Fibroblast of gingiva (primary cell): Measurements from ENCODE around the gene GNB3.

Experiments used
- DNase-seq: peaks from one replicate; pipeline ENCODE4 v3.0.0-alpha.2; 2011; ENCODE audit warnings: low read depth

GNB3 gene

DNA sequence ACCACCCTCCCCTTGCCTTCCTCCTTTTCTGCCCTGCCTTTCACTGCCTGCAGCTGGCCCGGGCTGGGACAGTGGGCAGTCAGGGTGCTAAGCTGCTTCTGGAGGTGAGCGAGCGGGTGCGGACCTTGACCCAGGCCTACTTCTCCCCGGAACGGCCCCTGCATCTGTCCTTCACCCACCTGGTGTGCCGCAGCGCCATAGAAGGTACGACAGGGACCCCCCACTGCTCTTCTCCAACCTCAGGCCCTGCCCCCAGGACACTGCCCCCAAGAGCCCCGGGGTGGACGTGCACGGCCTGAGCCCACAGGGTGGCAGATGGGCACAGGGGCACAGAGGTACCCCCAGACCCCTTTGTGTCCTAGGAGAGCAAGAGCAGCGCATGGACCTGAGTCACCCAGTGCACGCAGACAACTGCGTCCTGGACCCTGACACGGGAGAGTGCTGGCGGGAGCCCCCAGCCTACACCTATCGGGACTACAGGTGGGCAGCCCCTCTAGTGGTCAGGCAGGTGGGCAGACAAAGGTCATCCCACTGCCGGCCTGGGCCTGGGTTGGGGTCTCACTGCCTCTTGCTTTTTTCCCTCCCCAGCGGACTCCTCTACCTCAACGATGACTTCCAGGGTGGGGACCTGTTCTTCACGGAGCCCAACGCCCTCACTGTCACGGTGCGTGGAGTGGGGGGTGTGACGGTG, 3.2 kb upstream of the GNB3 start:
- no peak for DNase-seq

DNA sequence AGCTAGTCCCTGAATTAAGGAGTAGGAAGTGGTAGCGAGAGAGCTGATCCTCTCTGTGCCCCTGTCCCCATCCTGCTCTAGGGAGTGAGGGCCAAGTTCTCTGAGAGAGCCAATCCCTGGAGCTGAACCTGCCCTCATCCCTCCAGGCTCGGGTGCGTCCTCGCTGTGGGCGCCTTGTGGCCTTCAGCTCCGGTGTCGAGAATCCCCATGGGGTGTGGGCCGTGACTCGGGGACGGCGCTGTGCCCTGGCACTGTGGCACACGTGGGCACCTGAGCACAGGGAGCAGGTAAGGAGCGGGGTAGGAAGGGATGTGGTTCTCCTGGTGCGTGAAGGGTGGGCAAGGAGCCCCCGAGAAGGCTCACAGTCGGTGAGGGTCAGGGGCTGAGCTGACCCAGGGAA, 1.9 kb upstream of the GNB3 start:
- no peak for DNase-seq

DNA sequence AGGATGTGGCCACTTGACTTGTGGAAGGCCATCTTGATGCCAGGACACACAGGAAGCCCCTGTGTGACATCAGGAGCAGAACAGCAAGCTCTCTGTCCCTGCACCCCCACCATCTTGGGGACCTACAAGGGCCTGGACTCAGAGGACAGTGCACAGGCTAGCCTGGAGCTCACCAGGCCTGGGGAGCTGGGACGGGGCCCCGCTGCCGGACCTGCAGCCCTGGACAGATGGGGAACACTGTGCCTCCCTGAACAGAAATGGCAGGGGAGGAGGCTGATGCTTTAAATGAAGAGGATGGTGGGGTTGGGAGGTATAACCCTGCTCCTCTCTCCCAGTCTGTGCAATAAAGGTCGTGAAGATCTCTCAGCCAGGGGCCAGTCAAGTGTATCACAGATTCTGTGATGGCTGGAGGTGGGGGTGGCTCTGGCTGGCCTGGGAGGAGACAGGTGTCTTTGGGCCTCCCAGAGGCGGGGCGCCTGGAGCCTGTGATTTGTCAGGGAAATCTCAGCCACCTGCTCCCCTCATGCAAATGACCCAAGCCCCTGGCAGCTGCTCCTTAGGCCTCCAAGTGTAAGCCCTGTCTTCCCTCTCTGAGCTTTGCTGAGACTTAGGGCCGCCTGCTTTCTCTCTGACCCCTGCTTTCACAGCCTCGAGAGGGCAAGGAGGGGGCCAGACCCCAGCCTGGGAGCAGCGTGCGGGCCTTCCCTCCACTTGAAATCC, 1.1 kb upstream of the GNB3 start:
- DNase-seq: no peak

DNA sequence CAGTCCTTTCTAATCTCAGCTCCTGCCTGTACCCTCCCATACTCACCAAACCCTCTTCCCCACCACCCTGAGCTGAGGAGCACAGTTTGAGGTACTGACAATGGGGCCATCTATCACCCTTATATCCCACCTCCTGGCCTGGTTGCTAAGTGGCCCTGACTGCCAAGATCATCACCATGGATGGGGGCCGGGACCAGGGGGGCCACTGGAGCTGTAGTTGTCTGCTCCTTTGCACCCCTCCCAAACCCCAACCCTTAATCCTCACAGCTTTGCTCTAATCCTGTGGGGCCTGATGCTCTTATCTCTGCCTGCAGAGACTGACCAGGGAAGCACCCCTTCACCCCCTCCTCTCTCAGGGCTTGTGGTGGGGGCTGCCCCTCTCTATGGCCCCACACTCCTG, 395 bp upstream of the GNB3 start:
- no peak for DNase-seq

- DNase-seq: no peak
These were observed 1.4 kb downstream of the GNB3 start for GRCh38 chr12:6842075-6842474.

DNA sequence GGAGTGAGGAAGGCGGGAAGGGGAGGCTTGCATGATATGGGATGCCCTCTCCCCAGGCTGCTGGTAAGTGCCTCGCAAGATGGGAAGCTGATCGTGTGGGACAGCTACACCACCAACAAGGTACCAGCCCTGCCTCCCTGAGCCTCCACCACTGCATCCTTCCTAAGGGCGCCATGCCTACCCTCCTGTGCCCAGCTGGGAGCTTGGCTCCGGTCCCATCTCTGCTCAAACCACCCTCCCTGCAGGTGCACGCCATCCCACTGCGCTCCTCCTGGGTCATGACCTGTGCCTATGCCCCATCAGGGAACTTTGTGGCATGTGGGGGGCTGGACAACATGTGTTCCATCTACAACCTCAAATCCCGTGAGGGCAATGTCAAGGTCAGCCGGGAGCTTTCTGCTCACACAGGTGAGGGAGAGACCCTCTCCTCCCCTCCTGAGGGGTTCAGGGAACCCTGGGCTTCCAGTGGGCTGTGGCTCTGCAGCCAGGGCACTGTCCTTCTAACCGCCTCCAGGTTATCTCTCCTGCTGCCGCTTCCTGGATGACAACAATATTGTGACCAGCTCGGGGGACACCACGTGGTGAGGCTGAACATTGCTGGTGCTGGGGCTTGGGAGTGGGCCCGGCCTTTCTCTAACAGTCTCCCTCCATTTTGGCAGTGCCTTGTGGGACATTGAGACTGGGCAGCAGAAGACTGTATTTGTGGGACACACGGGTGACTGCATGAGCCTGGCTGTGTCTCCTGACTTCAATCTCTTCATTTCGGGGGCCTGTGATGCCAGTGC, 2.6 kb downstream of the GNB3 start:
- DNase-seq: no peak

DNA sequence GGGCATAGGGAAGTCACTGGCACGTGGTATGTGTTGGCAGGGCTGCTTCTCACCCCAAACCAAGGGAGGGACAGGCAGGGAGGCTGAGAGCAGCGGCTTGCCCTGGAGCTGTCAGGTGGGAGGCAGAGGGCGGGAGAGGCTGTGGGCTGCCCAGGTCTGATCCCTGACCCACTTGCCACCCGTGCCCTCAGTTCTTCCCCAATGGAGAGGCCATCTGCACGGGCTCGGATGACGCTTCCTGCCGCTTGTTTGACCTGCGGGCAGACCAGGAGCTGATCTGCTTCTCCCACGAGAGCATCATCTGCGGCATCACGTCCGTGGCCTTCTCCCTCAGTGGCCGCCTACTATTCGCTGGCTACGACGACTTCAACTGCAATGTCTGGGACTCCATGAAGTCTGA, 4.7 kb downstream of the GNB3 start:
- DNase-seq: no peak

- no peak for DNase-seq
These were observed 5.7 kb downstream of the GNB3 start for GRCh38 chr12:6846316-6846869.

DNA sequence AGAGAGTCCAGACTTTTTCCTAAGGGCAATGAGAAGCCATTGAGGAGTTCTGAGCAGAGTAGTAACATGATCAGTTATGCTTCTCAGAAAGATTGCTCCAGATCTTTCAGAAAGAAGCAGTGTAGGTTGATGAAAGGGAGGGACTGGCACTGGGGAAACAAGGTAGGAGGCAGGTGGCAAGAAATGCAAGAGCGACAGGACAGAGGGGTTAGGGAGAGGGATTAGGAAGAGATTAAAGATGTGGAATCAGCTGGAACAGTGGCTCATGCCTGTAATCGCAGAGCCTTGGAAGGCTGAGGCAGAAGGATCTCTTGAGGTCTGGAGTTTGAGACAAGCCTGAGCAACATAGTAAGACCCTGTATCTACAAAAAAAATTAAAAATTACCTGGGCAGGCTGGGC, 7.0 kb downstream of the GNB3 start:
- no peak for DNase-seq

GRCh38 chr12:6849427-6849826, 8.7 kb downstream of the GNB3 start:
- DNase-seq: no peak

DNA sequence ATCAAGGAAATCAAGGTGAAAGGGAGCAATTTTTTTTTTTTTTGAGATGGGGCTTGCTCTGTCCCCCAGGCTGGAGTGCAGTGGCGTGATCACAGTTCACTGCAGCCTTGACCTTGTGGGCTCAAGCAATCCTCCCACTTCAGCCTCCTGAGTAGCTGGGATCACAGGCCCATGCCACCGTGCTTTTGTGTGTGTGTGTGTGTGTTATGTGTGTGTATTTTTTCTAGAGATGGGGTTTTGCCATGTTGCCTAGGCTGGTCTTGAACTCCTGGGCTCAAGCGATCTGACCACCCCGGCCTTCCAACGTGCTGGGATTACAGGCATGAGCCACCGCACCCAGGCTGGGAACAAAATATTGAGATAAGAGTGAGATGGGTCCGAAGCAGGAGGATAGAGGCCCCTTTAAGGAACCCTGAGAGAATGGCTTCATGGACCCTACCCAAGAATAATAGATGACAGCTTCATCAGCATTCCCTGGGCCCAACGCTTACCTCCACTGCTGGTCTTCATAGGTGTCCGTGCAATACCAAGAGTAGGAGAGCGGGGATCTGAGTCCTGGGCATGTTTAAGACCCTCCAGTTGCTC, 9.3 kb downstream of the GNB3 start:
- DNase-seq: no peak

GRCh38 chr12:6850796-6851152, 10.0 kb downstream of the GNB3 start:
- DNase-seq: no peak

- DNase-seq: peak; percentile 97
These were observed 10.6 kb downstream of the GNB3 start, which contains the start of gene CDCA3 for GRCh38 chr12:6851153-6851920. TSS of gene CDCA3 (minus strand) at chr12:6851286. CDS start at chr12:6850952, 334 bp downstream.

- DNase-seq: peak; percentile 100
These were observed 11.4 kb downstream of the GNB3 start, which contains the start of gene USP5 for GRCh38 chr12:6851921-6852650. TSS of gene USP5 (plus strand) at chr12:6852150. CDS start at chr12:6852180, 30 bp downstream.

GRCh38 chr12:6852651-6853354, 12.1 kb downstream of the GNB3 start:
- DNase-seq: peak; percentile 86

DNA sequence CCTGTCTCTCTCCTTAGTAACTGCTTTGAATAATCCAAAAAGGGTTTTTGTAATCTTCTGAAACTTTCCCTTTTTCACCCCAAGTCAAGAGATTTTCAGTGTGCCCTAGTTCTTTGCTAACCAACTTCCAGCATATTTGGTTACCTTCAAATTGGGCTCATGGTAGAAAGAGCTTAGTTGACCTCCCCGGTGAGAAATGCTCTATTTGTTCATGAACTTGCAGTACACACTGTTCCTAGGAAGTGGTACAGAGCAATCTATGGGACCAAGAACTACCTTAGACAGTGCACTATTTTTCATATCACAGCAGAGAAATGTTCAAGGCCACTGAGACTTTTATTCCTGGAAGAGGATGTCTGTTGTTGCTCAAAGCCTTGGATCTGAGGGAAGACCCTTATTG, 12.9 kb downstream of the GNB3 start:
- no peak for DNase-seq

GRCh38 chr12:6854036-6854435, 13.3 kb downstream of the GNB3 start:
- DNase-seq: no peak

DNA sequence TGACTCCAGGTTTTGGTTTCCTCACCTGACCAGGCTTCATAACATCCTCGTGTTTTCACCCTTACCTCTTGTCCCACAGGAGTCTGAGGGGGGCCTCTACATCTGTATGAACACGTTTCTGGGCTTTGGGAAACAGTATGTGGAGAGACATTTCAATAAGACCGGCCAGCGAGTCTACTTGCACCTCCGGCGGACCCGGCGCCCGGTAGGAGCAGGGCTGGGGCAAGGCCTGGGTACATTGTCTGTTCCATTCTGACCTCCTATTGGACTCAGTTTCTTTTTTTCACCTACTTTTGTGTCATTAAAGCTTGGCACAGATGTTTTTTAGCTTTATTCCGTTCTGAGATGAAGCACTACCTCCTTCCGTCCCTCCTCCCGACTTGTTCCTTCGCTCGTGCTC, 14.6 kb downstream of the GNB3 start:
- no peak for DNase-seq

DNA sequence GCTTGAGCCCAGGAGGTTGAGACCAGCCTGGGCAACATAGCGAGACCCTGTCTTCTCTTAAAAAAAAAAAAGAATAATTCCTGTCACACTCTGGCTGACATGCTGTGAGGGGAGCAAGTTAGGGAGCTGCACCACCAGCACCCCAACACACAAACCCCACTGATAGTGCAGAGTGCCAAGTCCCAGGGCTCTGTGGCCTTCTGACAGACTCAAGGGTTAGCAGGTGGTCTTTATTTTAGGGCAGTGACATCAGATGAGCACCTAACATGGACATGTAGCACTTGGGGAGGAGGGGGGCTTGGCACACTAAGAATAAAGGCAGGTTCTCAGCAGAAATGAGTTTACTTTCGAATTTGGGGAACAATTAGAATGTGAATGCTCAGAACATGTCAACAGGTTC, 18.1 kb downstream of the GNB3 start:
- no peak for DNase-seq

DNA sequence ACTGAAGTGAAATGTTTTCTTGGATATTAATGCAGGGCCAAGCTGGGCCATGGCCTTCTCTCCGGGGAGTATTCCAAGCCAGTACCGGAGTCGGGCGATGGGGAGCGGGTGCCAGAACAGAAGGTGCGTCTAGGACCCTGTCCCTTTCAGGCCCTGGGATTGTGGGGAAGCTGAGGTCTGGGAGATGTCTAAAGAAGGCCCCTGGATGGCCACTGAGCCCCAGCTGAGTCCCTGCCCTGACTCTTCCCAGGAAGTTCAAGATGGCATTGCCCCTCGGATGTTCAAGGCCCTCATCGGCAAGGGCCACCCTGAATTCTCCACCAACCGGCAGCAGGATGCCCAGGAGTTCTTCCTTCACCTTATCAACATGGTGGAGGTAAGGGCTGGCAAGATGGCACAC, 19.4 kb downstream of the GNB3 start:
- DNase-seq: no peak
